ENCODE measurements around the gene SBK2. TPM values are rescaled to one million over a fixed set of nuclear protein-coding genes. Genes with fewer than 3 reads are reported as not detected.

The SBK2 gene
- total and polyA plus RNA-seq, 2 donors (not counting 3 experiments of a cell fraction or from before 2014, with no cell fraction given), result not detected

DNA sequence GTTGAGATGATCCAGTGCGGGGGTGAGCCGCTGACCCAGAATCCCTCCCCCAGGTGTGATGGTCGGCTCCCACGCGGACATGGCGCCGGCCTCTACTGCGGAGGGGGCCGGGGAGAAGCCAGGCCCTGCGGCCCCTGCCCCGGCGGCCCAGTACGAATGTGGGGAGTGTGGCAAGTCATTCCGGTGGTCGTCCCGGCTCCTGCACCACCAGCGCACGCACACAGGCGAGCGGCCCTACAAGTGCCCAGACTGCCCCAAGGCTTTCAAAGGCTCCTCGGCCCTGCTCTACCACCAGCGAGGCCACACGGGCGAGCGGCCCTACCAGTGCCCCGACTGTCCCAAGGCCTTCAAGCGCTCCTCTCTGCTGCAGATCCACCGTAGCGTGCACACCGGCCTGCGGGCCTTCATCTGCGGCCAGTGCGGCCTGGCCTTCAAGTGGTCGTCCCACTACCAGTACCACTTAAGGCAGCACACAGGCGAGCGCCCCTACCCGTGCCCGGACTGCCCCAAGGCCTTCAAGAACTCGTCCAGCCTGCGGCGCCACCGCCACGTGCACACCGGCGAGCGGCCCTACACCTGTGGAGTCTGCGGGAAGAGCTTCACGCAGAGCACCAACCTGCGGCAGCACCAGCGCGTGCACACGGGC lies 55.7 kb downstream of the SBK2 start:
- H3K9ac ChIP-seq (replicated peaks; ENCODE audit: extremely low read depth, insufficient read depth, low read length), result no peak overlapping the region
- CTCF ChIA-PET, result interaction anchor here (1.4 kb wide), 1 partner anchor 14 kb away, joined by 5 read pairs; no protein-coding TSS in a partner anchor

More for the DNA sequence above, 55.7 kb downstream of the SBK2 start:
- H3K27me3 ChIP-seq (ENCODE audit: control insufficient read depth in 2 of 2, insufficient read depth in 2 of 2, low read length in 2 of 2), result no peaks in the 10 kb centered on the region
- no TSS peak for BruUV-seq (replicated peaks)
- dilution Hi-C loops (cut with MboI; ENCODE audit: extremely low pct_ligation_motif_present, low sequenced_read_pairs), result no loop called here
- no peaks in the 10 kb centered on the region for H3K9me3 ChIP-seq (replicated peaks; ENCODE audit: control insufficient read depth, insufficient read depth, low read length)
- DNase-seq (ENCODE audit: low read depth, low spot score) (no peak), FAIRE-seq (no peak)
- peaks cover 0 to 3% of the 10 kb centered on the region in 2 experiments for H3K36me3 ChIP-seq (ENCODE audit: control insufficient read depth in 2 of 2, extremely low read depth in 1 of 2, insufficient read depth in 2 of 2, low read length in 2 of 2)
- peaks cover 20% of the 10 kb centered on the region for H3K4me1 ChIP-seq (ENCODE audit: control insufficient read depth, extremely low read depth, insufficient read depth, low read length)
- H3K4me3 ChIP-seq (replicated peaks in 1 of 3; ENCODE audit: insufficient read depth in 1 of 3, low read depth in 1 of 3, low read length in 3 of 3), result no peak overlapping the region
- no peak overlapping the region for H3K4me2 ChIP-seq (ENCODE audit: insufficient read depth, low read length)
- H4K20me1 ChIP-seq (replicated peaks; ENCODE audit: control insufficient read depth, extremely low read depth, insufficient read depth, low read length), result no peaks in the 10 kb centered on the region
- TF ChIP-seq, protein P1, sequence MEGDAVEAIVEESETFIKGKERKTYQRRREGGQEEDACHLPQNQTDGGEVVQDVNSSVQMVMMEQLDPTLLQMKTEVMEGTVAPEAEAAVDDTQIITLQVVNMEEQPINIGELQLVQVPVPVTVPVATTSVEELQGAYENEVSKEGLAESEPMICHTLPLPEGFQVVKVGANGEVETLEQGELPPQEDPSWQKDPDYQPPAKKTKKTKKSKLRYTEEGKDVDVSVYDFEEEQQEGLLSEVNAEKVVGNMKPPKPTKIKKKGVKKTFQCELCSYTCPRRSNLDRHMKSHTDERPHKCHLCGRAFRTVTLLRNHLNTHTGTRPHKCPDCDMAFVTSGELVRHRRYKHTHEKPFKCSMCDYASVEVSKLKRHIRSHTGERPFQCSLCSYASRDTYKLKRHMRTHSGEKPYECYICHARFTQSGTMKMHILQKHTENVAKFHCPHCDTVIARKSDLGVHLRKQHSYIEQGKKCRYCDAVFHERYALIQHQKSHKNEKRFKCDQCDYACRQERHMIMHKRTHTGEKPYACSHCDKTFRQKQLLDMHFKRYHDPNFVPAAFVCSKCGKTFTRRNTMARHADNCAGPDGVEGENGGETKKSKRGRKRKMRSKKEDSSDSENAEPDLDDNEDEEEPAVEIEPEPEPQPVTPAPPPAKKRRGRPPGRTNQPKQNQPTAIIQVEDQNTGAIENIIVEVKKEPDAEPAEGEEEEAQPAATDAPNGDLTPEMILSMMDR (IDR thresholded peaks at IDR 0.05; ENCODE audit: extremely low read depth in 1 of 2, insufficient read depth in 1 of 2, low read depth in 1 of 2, low read length in 2 of 2), result no peak
- TF ChIP-seq POLR2A (IDR thresholded peaks at IDR 0.05; ENCODE audit: low read depth, low read length) (no peak), POLR2AphosphoS5 (IDR thresholded peaks at IDR 0.05; ENCODE audit: insufficient read depth, low read depth, low read length) (no peak)
- POLR2A ChIA-PET, result no interaction called here
- intact Hi-C loops (cut with micrococcal nuclease), result no loop called here
- no peak overlapping the region for H2AFZ ChIP-seq (ENCODE audit: low read depth, low read length)
- H3K9me1 ChIP-seq (replicated peaks; ENCODE audit: control insufficient read depth, extremely low read depth, insufficient read depth, low read length), result no peaks in the 10 kb centered on the region
- no peak overlapping the region for H3K27ac ChIP-seq (ENCODE audit: insufficient read depth, low read depth, low read length)
- H3K79me2 ChIP-seq (ENCODE audit: control insufficient read depth, insufficient read depth, low read length), result peaks cover 19% of the 10 kb centered on the region

All from endothelial cell of umbilical vein (primary cell).